ENCODE data around the gene SUMO3. TPM values are rescaled to one million over a fixed set of nuclear protein-coding genes. Genes with fewer than 3 reads are reported as not detected.

Gene SUMO3
- total and polyA plus RNA-seq, 2 of the 8 experiments (the other 6 are each of a cell fraction or from before 2014, with no cell fraction given), result 96.8 to 101 TPM

DNA sequence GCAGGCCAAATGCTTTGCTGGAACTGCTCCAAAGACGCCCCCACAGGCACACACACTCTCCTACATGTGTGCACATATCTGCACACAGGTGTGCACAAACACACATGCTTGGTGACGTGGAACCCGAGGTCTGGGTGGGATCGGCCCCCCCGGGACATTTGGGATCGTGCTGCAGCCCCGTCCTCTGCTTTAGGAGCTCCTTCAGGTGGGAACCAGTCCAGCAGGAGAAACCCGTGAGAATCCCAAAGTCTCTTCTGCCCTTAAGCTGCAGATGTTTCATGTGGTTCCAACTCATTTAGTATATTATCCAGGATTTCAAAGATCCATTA lies 54.8 kb downstream of the SUMO3 start:
- Histone ChIP-seq H3K9me3 (ENCODE audit: insufficient read depth in 2 of 2, low read depth in 1 of 2, low read length in 1 of 2) (peaks cover 0 to 6% of the 10 kb centered on the region in 2 experiments; a peak in 1 of 4 replicates), H3K56ac (replicated peaks; ENCODE audit: insufficient read length, low read depth, low read length) (no peak overlapping the region), H3K79me1 (ENCODE audit: low read depth, low read length) (peaks cover 3% of the 10 kb centered on the region; the same call in 1 of the 2 replicates), H4K5ac (ENCODE audit: insufficient read length, low read depth, low read length) (no peak overlapping the region), H3K27me3 (replicated peaks in 1 of 4; ENCODE audit: control insufficient read depth in 3 of 4, extremely low read depth in 1 of 4, insufficient read depth in 3 of 4, low read length in 3 of 4) (no peaks in the 10 kb centered on the region), H2BK12ac (ENCODE audit: low read depth, low read length) (0 out of 2 replicates have a peak overlapping the region, but pooled peaks have one; percentile 27), H3K4ac (replicated peaks; ENCODE audit: insufficient read length, low read depth, low read length) (no peak overlapping the region), H3K79me2 (ENCODE audit: control insufficient read depth in 1 of 2, insufficient read depth in 2 of 2, low read length in 2 of 2) (no peaks in the 10 kb centered on the region), H3K9ac (replicated peaks in 1 of 4; ENCODE audit: extremely low read depth in 1 of 4, low read depth in 3 of 4, low read length in 3 of 4) (no peak overlapping the region), H3K4me1 (replicated peaks in 1 of 4; ENCODE audit: control insufficient read depth in 3 of 4, insufficient read depth in 4 of 4, low read length in 3 of 4) (peaks cover 0 to 44% (median 22%) of the 10 kb centered on the region in 4 experiments; a peak in 6 of 7 replicates), H2BK20ac (ENCODE audit: low read length) (no peak overlapping the region), H3K4me2 (ENCODE audit: insufficient read depth in 1 of 2, low read depth in 2 of 2, low read length in 2 of 2) (no peak overlapping the region), H2BK15ac (ENCODE audit: low read length) (no peak overlapping the region), H2AFZ (ENCODE audit: low read length) (no peak overlapping the region), H2BK120ac (replicated peaks; ENCODE audit: low read depth, low read length) (no peak overlapping the region), H2AK5ac (ENCODE audit: low read depth, low read length) (no peak overlapping the region; the same call in 1 of the 2 replicates), H3K27ac (ENCODE audit: low read depth, low read length) (no peak overlapping the region), H3K4me3 (ENCODE audit: extremely low read depth in 1 of 4, insufficient read depth in 2 of 4, low read depth in 3 of 4, low read length in 4 of 4) (no peak overlapping the region), H4K20me1 (replicated peaks in 1 of 2; ENCODE audit: control insufficient read depth in 1 of 2, insufficient read depth in 2 of 2, low read length in 2 of 2) (no peaks in the 10 kb centered on the region), H4K91ac (replicated peaks; ENCODE audit: insufficient read length, low read length) (no peak overlapping the region), H4K8ac (ENCODE audit: extremely low read depth, insufficient read depth, low read length) (no peak overlapping the region), H3K23ac (ENCODE audit: insufficient read length) (no peak overlapping the region), H2BK5ac (ENCODE audit: low read depth, low read length) (no peak overlapping the region), H3K23me2 (ENCODE audit: low read depth, low read length) (no peaks in the 10 kb centered on the region), H3K36me3 (ENCODE audit: control insufficient read depth in 2 of 4, insufficient read depth in 4 of 4, low read length in 3 of 4) (no peaks in the 10 kb centered on the region), H3K18ac (ENCODE audit: extremely low read depth, low read length) (no peak overlapping the region), H3K14ac (ENCODE audit: insufficient read length) (no peak overlapping the region)
- whole genome bisulfite sequencing, 2 experiments (ENCODE audit: extremely low coverage in 1 of 2, insufficient coverage in 1 of 2, insufficient read length in 1 of 2, insufficient replicate concordance in 2 of 2, low coverage in 1 of 2, low lambda C conversion rate in 2 of 2, missing lambda C conversion rate in 1 of 2), result 94% methylated on average over 8 of the region's 8 CpGs; no CpG with 5 or more reads in 1 of the 2 experiments
- FAIRE-seq (no peak), DNase-seq (ENCODE audit: low read depth in 1 of 2, low spot score in 2 of 2) (no peak)
- CTCF ChIA-PET (ENCODE audit: partially characterized antibody), result interaction anchor here (1.6 to 4.7 kb wide), 6 partner anchors 10 to 268 kb away, joined by 4 to 28 read pairs (median 10); partner anchors contain the start of gene KRTAP10-12
- POLR2A ChIA-PET (ENCODE audit: partially characterized antibody), result interaction anchor here (1.7 kb wide), 1 partner anchor 9 kb away, joined by 3 read pairs; no protein-coding TSS in a partner anchor
- TF ChIP-seq PHF8 (conservative IDR thresholded peaks at IDR 0.05; ENCODE audit: low read depth, low read length), result no peak
- TF ChIP-seq CHD2 (IDR thresholded peaks at IDR 0.05; ENCODE audit: low read length), result no peak
- TF ChIP-seq SP2 (IDR thresholded peaks at IDR 0.05; ENCODE audit: low read length), result no peak
- no peak for TF ChIP-seq HDAC2 (IDR thresholded peaks at IDR 0.05; ENCODE audit: borderline replicate concordance in 1 of 2, low read depth in 2 of 2, low read length in 2 of 2)
- no peak for TF ChIP-seq ZNF274 (IDR thresholded peaks at IDR 0.05; ENCODE audit: borderline replicate concordance, extremely low read depth, low read length)
- no peak for TF ChIP-seq KDM4A (IDR thresholded peaks at IDR 0.05; ENCODE audit: low read depth, low read length, severe bottlenecking)
- TF ChIP-seq HDAC6 (IDR thresholded peaks at IDR 0.05; ENCODE audit: low read depth, low read length), result no peak
- TF ChIP-seq POLR2AphosphoS5 (IDR thresholded peaks at IDR 0.05; ENCODE audit: low read depth, low read length), result no peak
- no peak for TF ChIP-seq FOSL1 (IDR thresholded peaks at IDR 0.05; ENCODE audit: insufficient read depth, low read depth, low read length)
- no peak for TF ChIP-seq NANOG (IDR thresholded peaks at IDR 0.05; ENCODE audit: insufficient read depth, low read depth, low read length, poor library complexity, severe bottlenecking)
- no peak for TF ChIP-seq SP1 (IDR thresholded peaks at IDR 0.05; ENCODE audit: low read depth, low read length)
- TF ChIP-seq SUZ12 (IDR thresholded peaks at IDR 0.05; ENCODE audit: low read length), result no peak
